LNCaP clone FGC (cell line): Measurements from ENCODE around the gene TNS3.

Source experiments
- DNase-seq: peaks from one replicate; pipeline ENCODE4 v3.0.0-alpha.2; 2011; ENCODE audit warnings: low read depth
- H3K4me3 ChIP-seq: 2 replicates; pipeline ENCODE4 v1.5.1; 2011; ENCODE audit warnings: mild to moderate bottlenecking, low read depth, low read length, control low read depth
- TF ChIP-seq, protein P1 (sequence below): IDR thresholded peaks from 2 replicates; pipeline ENCODE4 v1.5.1; 2012; ENCODE audit warnings: mild to moderate bottlenecking; ENCODE audit not compliant: control insufficient read depth, insufficient read depth; ENCODE audit errors: extremely low read depth

Gene TNS3

DNA sequence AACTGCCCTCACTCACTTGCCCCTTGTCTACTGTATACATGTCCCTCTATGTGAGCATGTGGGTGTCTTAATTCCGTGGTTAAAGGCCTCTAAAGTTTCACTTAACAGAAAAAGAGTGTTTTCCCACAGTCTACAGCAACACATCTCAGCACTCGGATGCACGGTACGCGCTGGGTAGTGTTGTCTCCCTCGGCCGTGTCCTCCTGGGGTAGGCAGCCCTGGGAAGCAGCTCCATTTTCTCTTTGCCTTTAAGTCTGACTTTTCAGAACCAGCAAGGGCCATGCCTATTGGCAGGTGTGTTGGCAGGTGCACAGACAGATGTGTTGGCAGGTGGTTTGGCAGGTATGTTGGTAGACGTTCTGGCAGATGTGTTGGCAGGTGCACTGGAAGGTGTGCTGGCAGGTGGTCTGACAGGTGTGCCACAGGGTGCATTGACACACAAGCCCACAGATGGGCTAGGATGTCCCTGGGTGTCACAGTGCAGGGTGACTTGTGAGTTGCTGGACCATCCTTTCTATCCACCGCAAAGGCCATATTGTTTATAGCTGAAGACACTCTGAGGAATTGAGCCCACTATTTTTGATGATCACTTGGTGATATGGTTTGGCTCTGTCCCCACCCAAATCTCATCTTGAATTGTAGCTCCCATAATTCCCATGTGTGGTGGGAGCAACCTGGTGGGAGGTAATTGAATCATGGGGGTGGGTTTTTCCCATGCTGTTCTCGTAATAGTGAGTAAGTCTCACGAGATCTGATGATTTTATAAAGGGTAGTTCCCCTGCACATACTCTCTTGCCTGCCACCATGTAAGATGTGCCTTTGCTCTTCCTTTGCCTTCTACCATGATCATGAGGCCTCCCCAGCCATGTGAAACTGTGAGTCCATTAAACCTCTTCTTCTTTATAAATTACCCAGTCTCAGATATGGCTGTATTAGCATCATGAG is 296.9 kb downstream of the TNS3 start:
- no peak for DNase-seq
- TF ChIP-seq, protein P1, sequence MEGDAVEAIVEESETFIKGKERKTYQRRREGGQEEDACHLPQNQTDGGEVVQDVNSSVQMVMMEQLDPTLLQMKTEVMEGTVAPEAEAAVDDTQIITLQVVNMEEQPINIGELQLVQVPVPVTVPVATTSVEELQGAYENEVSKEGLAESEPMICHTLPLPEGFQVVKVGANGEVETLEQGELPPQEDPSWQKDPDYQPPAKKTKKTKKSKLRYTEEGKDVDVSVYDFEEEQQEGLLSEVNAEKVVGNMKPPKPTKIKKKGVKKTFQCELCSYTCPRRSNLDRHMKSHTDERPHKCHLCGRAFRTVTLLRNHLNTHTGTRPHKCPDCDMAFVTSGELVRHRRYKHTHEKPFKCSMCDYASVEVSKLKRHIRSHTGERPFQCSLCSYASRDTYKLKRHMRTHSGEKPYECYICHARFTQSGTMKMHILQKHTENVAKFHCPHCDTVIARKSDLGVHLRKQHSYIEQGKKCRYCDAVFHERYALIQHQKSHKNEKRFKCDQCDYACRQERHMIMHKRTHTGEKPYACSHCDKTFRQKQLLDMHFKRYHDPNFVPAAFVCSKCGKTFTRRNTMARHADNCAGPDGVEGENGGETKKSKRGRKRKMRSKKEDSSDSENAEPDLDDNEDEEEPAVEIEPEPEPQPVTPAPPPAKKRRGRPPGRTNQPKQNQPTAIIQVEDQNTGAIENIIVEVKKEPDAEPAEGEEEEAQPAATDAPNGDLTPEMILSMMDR, result no peak
- no peak overlapping the region for H3K4me3 ChIP-seq

DNA sequence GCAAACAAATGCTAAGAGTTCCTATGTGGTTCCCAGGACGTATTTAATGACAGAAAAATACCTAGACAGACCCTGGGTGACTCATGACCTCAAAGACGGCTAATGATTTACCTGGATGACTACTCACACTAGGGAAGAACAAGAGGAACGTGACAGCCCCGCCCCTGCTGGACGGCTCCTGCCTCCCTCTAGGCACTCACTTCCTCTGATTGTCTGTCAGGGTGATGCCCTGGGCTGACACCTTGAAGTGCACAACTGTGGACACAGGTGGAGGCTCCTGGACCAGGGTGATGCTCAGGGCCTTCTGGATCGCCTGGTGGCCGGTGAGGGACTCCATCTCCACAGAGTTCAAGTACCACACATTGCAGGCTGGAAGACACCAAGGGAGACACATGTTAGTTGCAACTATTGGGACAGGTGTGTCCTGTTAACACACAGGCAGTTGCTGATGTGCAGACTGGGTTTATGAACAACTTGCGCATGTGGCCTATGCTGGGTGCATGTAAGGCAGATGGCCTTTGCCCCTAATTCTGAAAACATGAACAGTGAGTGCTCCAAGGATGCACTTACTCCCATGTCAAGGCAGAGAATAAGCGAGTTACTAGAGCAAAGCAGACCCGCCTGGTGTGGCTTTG is 298.3 kb downstream of the TNS3 start:
- TF ChIP-seq, protein P1, result no peak
- no peak for DNase-seq
- no peak overlapping the region for H3K4me3 ChIP-seq

- TF ChIP-seq, protein P1, result no peak
- no peak for DNase-seq
Observed at GRCh38 chr7:47282790-47283496, 299.0 kb downstream of the TNS3 start.

DNA sequence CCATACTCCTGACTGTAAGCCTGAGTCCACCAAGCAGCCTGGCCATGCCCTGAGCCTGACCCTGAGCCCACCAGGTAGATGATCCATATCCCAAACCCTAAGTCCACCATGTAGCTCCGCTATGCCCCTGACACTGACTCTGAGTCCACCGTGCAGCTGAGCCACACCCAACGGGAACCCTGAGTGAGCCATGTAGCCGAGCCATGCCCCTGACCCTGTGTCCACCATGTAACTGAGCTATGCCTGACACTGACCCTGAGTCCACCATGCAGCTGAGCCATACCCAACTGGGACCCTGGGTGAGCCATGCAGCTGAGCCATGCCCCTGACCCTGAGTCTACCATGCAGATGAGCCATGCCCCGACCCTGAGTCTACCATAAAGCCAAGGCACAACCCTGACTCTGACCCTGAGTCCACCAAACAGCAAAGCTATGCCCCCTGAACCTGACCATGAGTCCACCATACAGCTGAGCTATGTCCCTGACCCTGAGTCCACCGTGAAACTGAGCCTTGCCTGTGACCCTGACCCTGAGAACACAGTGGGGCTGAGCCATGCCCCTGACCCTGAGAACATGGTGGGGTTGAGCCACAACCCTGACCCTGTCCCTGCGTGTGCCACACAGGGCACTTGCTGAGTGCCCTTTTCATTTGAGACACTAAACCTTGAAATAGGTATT is 299.8 kb downstream of the TNS3 start:
- TF ChIP-seq, protein P1, result no peak
- no peak for DNase-seq
- no peak overlapping the region for H3K4me3 ChIP-seq

More at GRCh38 chr7:47282790-47283496, 299.0 kb downstream of the TNS3 start:
- no peak overlapping the region for H3K4me3 ChIP-seq

GRCh38 chr7:47281161-47281560 is 300.8 kb downstream of the TNS3 start:
- H3K4me3 ChIP-seq, result no peak overlapping the region
- DNase-seq, result no peak
- TF ChIP-seq, protein P1, result no peak

- TF ChIP-seq, protein P1, result no peak
- no peak for DNase-seq
- no peak overlapping the region for H3K4me3 ChIP-seq
Observed at GRCh38 chr7:47280114-47280513, 301.8 kb downstream of the TNS3 start.
